Adrenal gland (tissue), 5 donors: ENCODE results near the gene NUP62.

ENCODE experiments used
- CTCF ChIP-seq, 6 experiments: fragments of 450-650 bp in 4 of 6; fragments of 200-600 bp in 2 of 6; sonication (generic) in 1 of 6; IDR thresholded peaks; 1 replicate in 5 of 6; 2 replicates in 1 of 6; pipeline versions ENCODE4 v1.5.1 to v1.8.0; 2016 to 2021; ENCODE audit warnings: antibody characterized with exemption in 6 of 6, mild to moderate bottlenecking in 2 of 6, moderate library complexity in 1 of 6
- POLR2A ChIP-seq, 2 donors: fragments of 450-650 bp; IDR thresholded peaks; one replicate each; pipeline ENCODE4 v1.6.1; 2017; ENCODE audit warnings: antibody characterized with exemption in 2 of 2, mild to moderate bottlenecking in 2 of 2, moderate library complexity in 1 of 2
- donor health status: DM: no; HTN: no; CAD: no.

GRCh38 chr19:49923055-49924003, 6.0 kb downstream of the NUP62 start:
- no peak for TF ChIP-seq POLR2A (IDR thresholded peaks at IDR 0.05)
- no peak for TF ChIP-seq CTCF (IDR thresholded peaks at IDR 0.05)
